Smooth muscle cell (in vitro differentiated cells): ENCODE results near the gene ATP10B. TPM values are rescaled to one million over a fixed set of nuclear protein-coding genes. Genes with fewer than 3 reads are reported as not detected.
"Not testable (repeated sequence)": the region's sequence is repeated elsewhere in the genome, so short reads cannot be mapped to it uniquely, and the experiment has no call there.

ENCODE experiments used
- DNase-seq: peaks from one replicate; lab custom pipeline; 2025; ENCODE audit not compliant: unreplicated experiment; lab: John Stamatoyannopoulos, UW
- H2AFZ ChIP-seq: fragments of 200-600 bp; sonication (generic); 2 replicates; pipeline ENCODE4 v1.6.0; 2016; ENCODE audit warnings: antibody characterized with exemption, low read depth, mild to moderate bottlenecking
- H3F3A ChIP-seq: fragments of 200-600 bp; sonication (generic); 2 replicates; pipeline ENCODE4 v1.6.0; 2017; ENCODE audit warnings: antibody characterized with exemption, low read depth
- H3K27ac ChIP-seq: fragments of 200-600 bp; sonication (generic); 2 replicates; pipeline ENCODE4 v1.5.1; 2016; ENCODE audit warnings: low read depth, mild to moderate bottlenecking
- H3K27me3 ChIP-seq: fragments of 200-600 bp; sonication (generic); 2 replicates; pipeline ENCODE4 v1.6.1; 2016; ENCODE audit warnings: low read depth, mild to moderate bottlenecking
- H3K36me3 ChIP-seq: fragments of 200-600 bp; sonication (generic); 2 replicates; pipeline ENCODE4 v1.5.1; 2016; ENCODE audit warnings: low read depth
- H3K4me1 ChIP-seq: fragments of 200-600 bp; sonication (generic); 2 replicates; pipeline ENCODE4 v1.5.1; 2016; ENCODE audit warnings: low read depth
- H3K4me2 ChIP-seq: fragments of 200-600 bp; sonication (generic); 2 replicates; pipeline ENCODE4 v1.6.0; 2016; ENCODE audit warnings: mild to moderate bottlenecking
- H3K4me3 ChIP-seq: fragments of 200-600 bp; sonication (generic); 2 replicates; pipeline ENCODE4 v1.5.1; 2016; ENCODE audit warnings: mild to moderate bottlenecking
- H3K79me2 ChIP-seq: fragments of 200-600 bp; sonication (generic); 2 replicates; pipeline ENCODE4 v1.6.0; 2016; ENCODE audit warnings: low read depth, mild to moderate bottlenecking
- H3K9ac ChIP-seq: fragments of 200-600 bp; sonication (generic); 2 replicates; pipeline ENCODE4 v1.6.0; 2016; ENCODE audit warnings: low read depth
- H3K9me3 ChIP-seq: fragments of 200-600 bp; sonication (generic); replicated peaks from 2 replicates; pipeline ENCODE4 v1.5.1; 2016; ENCODE audit warnings: low read depth
- H4K20me1 ChIP-seq: fragments of 200-600 bp; sonication (generic); 2 replicates; pipeline ENCODE4 v1.6.0; 2016; ENCODE audit warnings: low read depth
- CTCF ChIP-seq: fragments of 200-600 bp; sonication (generic); IDR thresholded peaks from 2 replicates; pipeline ENCODE4 v1.5.1; 2017; ENCODE audit warnings: borderline replicate concordance, mild to moderate bottlenecking, antibody characterized with exemption; ENCODE audit not compliant: insufficient read depth, poor library complexity, severe bottlenecking
- WGBS: methylation state at CpG from one replicate; pipeline ENCODE4 v1.1.7; 2016; ENCODE audit warnings: low lambda C conversion rate; 5-methylcytosine and 5-hydroxymethylcytosine counted together
- polyA plus RNA-seq: library from polyadenylated mRNA; unstranded; fragments of >200 nt; fragmentation: Nextera tagmentation; extraction: Ambion mirVana; gene quantifications from 2 replicates; pipeline ENCODE4 v1.2.1, GENCODE V29; 2016
- total RNA-seq: library from RNA; depleted of rRNA; stranded (reverse); fragments of >200 nt; gene quantifications from 2 replicates; pipeline ENCODE4 v1.2.3, GENCODE V29; 2014

ATP10B gene
- total RNA-seq (0.09 and 0.13 TPM in 2 replicates), polyA plus RNA-seq (0.72 TPM in 1 of 2 replicates, not detected in the other)

- Histone ChIP-seq H3K9ac (no peak within 1 kb of the TSS), H3K27me3 (no peaks in the 10 kb centered on the region), H3K4me3 (no peak within 1 kb of the TSS), H2AFZ (peak within 1 kb of the TSS; percentile 24), H3K9me3 (no peaks in the 10 kb centered on the region), H3K4me2 (no peak within 1 kb of the TSS), H3F3A (no peaks in the 10 kb centered on the region), H3K36me3 (no peaks in the 10 kb centered on the region), H3K79me2 (no peaks in the 10 kb centered on the region), H3K27ac (no peak within 1 kb of the TSS), H3K4me1 (no peaks in the 10 kb centered on the region), H4K20me1 (no peaks in the 10 kb centered on the region)
- TF ChIP-seq CTCF, result no peak
- DNase-seq, result no peak
- 73% methylated on average over 4 of the region's 4 CpGs for WGBS
These were observed at the start of gene ATP10B for GRCh38 chr5:160852049-160852448. Gene ATP10B, minus strand, starts transcription at chr5:160852211. Its CDS starts 164,137 bp downstream, at chr5:160688074.

- no peaks in the 10 kb centered on the region for H3K4me1 ChIP-seq
- no peaks in the 10 kb centered on the region for H3K36me3 ChIP-seq
- no peak overlapping the region for H3K27ac ChIP-seq
- no peaks in the 10 kb centered on the region for H3K9me3 ChIP-seq
- H3K4me3 ChIP-seq, result no peak overlapping the region
- no peaks in the 10 kb centered on the region for H3K79me2 ChIP-seq
- no peaks in the 10 kb centered on the region for H3K27me3 ChIP-seq
- no peaks in the 10 kb centered on the region for H4K20me1 ChIP-seq
- H3K4me2 ChIP-seq, result no peak overlapping the region
- H3K9ac ChIP-seq, result no peak overlapping the region
- H2AFZ ChIP-seq, result no peak overlapping the region
- no peaks in the 10 kb centered on the region for H3F3A ChIP-seq
- WGBS, result 89% methylated on average over 1 of the region's 1 CpG
- no peak for TF ChIP-seq CTCF
- DNase-seq, result no peak
These were observed 49.6 kb upstream of the ATP10B start for GRCh38 chr5:160901656-160902055.

- no peak for TF ChIP-seq CTCF
- H2AFZ ChIP-seq, result no peak overlapping the region
- H3F3A ChIP-seq, result no peaks in the 10 kb centered on the region
These were observed 47.7 kb upstream of the ATP10B start for GRCh38 chr5:160899735-160900134.

GRCh38 chr5:160893180-160893964 is 41.4 kb upstream of the ATP10B start:
- H3K4me1 ChIP-seq, H3K9ac ChIP-seq, H3K9me3 ChIP-seq, DNase-seq, H3K79me2 ChIP-seq, H3K4me3 ChIP-seq, H4K20me1 ChIP-seq, H3K27me3 ChIP-seq, H2AFZ ChIP-seq, H3K27ac ChIP-seq, H3F3A ChIP-seq, H3K4me2 ChIP-seq, H3K36me3 ChIP-seq: not testable (repeated sequence)
- WGBS, result 91% methylated on average over 6 of the region's 6 CpGs

More at GRCh38 chr5:160899735-160900134, 47.7 kb upstream of the ATP10B start:
- Histone ChIP-seq H3K27me3 (no peaks in the 10 kb centered on the region), H3K36me3 (no peaks in the 10 kb centered on the region), H4K20me1 (no peaks in the 10 kb centered on the region), H3K9ac (no peak overlapping the region), H3K4me3 (no peak overlapping the region), H3K27ac (no peak overlapping the region), H3K9me3 (no peaks in the 10 kb centered on the region), H3K4me1 (no peaks in the 10 kb centered on the region), H3K4me2 (no peak overlapping the region), H3K79me2 (no peaks in the 10 kb centered on the region)
- 38% methylated on average over 4 of the region's 4 CpGs for WGBS
- DNase-seq, result no peak
